MM.1S (cell line): ENCODE data around the gene ANKS3.

Source experiments
- EZH2 ChIP-seq: fragments of 300-600 bp; sonication (generic); optimal IDR thresholded peaks from 2 replicates; pipeline ENCODE3; 2017; ENCODE audit warnings: low read depth, mild to moderate bottlenecking, antibody characterized with exemption, low read length, mixed read lengths
- EZH2phosphoT487 ChIP-seq: fragments of 300-600 bp; sonication (generic); IDR thresholded peaks from 2 replicates; pipeline ENCODE4 v1.6.1; 2018; ENCODE audit warnings: antibody characterized with exemption, low read length
- TF ChIP-seq, protein P1 (sequence below): fragments of 300-600 bp; sonication (generic); IDR thresholded peaks from 2 replicates; pipeline ENCODE4 v1.5.1; 2016; ENCODE audit warnings: antibody characterized with exemption, low read length, mixed read lengths

DNA sequence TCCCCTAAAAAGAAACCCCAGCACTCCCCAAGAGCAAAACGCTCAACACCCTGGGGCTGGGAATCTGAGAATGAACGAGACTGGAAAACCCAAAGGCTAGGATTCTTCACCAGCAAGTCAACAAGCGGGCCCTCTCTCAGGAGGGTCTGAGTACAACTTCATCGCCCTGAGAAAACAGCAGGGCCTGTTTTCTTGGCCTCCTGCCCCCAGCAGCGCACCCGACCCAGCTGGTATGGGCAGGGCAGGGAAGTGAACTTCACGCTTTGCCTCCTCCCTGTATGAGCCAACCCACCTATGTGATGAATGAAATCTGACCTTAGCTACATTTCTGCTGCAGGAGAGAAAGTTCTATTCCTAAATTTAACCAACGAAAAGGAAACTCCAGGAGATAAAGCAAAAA is 29.6 kb downstream of the ANKS3 start:
- no peak for TF ChIP-seq EZH2phosphoT487
- TF ChIP-seq, protein P1, sequence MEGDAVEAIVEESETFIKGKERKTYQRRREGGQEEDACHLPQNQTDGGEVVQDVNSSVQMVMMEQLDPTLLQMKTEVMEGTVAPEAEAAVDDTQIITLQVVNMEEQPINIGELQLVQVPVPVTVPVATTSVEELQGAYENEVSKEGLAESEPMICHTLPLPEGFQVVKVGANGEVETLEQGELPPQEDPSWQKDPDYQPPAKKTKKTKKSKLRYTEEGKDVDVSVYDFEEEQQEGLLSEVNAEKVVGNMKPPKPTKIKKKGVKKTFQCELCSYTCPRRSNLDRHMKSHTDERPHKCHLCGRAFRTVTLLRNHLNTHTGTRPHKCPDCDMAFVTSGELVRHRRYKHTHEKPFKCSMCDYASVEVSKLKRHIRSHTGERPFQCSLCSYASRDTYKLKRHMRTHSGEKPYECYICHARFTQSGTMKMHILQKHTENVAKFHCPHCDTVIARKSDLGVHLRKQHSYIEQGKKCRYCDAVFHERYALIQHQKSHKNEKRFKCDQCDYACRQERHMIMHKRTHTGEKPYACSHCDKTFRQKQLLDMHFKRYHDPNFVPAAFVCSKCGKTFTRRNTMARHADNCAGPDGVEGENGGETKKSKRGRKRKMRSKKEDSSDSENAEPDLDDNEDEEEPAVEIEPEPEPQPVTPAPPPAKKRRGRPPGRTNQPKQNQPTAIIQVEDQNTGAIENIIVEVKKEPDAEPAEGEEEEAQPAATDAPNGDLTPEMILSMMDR: no peak
- TF ChIP-seq EZH2: no peak
